Activated CD4-positive, alpha-beta T cell treated with anti-CD3 and anti-CD28 coated beads, Interleukin-2, amount 50 U/mL, for 1 hour (primary cell): ENCODE data around the gene CLDN20.

Experiments used
- DNase-seq: peaks from one replicate; pipeline ENCODE4 v3.0.0-alpha.2; 2020

Gene CLDN20

GRCh38 chr6:155313602-155314091 is 49.8 kb downstream of the CLDN20 start:
- no peak for DNase-seq

- DNase-seq, result peak; percentile 96
Observed at GRCh38 chr6:155314092-155314772, 50.4 kb downstream of the CLDN20 start, which contains the start of gene TFB1M. Gene TFB1M (minus strand): TSS chr6:155314484. CDS start chr6:155314428, 56 bp downstream.

DNA sequence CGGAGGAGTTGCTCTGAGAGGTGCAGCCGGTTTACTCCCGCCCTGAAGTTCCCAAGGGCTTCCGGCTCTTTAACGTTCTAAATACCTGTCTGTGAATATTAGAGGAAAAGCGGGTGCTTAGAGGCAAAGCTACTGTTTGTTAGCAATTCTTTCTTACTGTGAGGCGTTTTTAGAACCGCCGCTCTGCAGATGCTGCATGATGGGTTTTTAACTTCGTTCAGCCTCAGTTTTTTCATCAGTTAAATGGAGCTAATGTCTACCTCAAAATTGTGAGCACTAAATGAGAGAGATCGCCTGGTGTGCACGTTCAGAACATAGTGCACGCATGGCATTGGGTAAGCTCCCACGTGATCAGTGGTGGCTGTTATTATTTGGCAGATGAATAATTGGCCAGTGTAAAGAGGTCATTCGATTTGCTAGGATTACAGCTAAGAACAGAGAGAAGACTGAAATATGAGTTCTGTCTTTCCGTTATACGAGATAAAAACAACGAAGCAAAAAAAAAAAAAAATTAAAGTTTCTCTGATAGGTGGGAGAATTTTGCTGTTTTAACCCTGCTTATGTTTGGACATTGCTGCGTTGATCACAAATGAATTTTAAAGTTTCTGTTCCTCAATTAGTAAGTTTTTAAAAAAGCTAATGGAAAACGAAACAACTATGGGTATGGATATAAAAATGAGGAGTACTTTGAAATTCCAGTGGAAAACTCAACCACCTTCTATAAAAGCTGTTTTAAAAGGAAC is 51.1 kb downstream of the CLDN20 start:
- DNase-seq, result peak; percentile 29

GRCh38 chr6:155315516-155315871 is 51.7 kb downstream of the CLDN20 start:
- DNase-seq, result no peak

GRCh38 chr6:155316419-155316818 is 52.6 kb downstream of the CLDN20 start:
- no peak for DNase-seq

GRCh38 chr6:155317186-155317585 is 53.4 kb downstream of the CLDN20 start:
- no peak for DNase-seq

- no peak for DNase-seq
Observed at GRCh38 chr6:155319902-155320301, 56.1 kb downstream of the CLDN20 start.

GRCh38 chr6:155324172-155324571 is 60.4 kb downstream of the CLDN20 start:
- no peak for DNase-seq

- no peak for DNase-seq
Observed at GRCh38 chr6:155324993-155325392, 61.2 kb downstream of the CLDN20 start.

DNA sequence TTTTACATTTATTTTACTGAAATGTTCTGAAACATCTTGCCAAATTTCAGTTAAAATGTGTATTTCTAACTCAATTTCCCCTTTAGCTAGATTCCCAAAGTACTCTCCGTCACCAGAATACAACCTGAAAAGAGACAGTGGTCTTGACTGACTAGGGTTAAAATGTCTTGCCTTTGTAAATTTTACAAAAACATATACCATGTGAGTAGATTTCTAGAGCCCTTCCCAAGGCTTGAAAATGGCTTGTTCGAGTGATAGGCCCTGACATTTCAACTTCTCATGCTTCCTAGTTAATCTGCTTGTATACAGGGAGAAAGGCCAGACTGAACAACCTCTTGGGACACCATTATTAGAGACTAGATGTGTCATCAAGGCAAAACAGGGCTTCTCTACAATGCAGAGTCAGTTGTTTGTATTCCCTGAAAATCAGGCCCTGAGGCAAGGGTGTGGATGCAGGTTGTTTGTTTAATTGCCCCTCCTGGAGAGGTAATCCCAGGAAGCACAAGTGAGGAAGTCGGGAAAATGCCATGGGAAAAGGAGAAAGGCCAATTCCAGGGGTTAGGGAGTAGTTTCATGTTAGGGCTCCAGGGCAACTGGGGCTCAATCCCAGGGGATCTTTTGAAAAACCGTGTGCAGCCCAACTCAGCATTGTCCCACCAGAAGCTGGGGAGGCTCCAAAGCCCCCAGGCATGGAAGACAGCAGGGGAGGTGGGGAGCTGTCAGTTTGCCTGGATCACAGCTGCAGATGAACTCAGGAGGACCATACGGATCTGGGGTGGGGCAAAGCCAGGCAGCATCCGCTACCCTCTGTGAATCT is 62.1 kb downstream of the CLDN20 start:
- no peak for DNase-seq
